ENCODE data around the gene MASP2. TPM values are rescaled to one million over a fixed set of nuclear protein-coding genes. Genes with fewer than 3 reads are reported as not detected.
A peak's percentile ranks its signal among the peaks of the same experiment; 100 is the strongest.

Gene MASP2
- total RNA-seq, 2 donors from 2014 or later: not detected

GRCh38 chr1:10979483-10979920, 67.5 kb downstream of the MASP2 start:
- intact Hi-C loops (cut with DNase I): loop anchor here (5.0 kb wide), 1 partner anchor 33 kb away; the partner anchor contains the start of gene TARDBP
- no peaks in the 10 kb centered on the region for H3K36me3 ChIP-seq
- peaks cover 3% of the 10 kb centered on the region for H3K4me1 ChIP-seq (replicated peaks)
- WGBS: 77% methylated on average over 13 of the region's 13 CpGs
- no peaks in the 10 kb centered on the region for H3K27me3 ChIP-seq (replicated peaks; ENCODE audit: insufficient read depth)
- no peak for DNase-seq (ENCODE audit: low spot score)
- H3K9me3 ChIP-seq: no peaks in the 10 kb centered on the region
- H3K4me3 ChIP-seq: no peak overlapping the region
- H3K27ac ChIP-seq: peak overlapping the region in 1 of 2 donors; percentile 49
- no peak for TF ChIP-seq POLR2A (IDR thresholded peaks at IDR 0.05)
- no peak for TF ChIP-seq CTCF (IDR thresholded peaks at IDR 0.05)
- TF ChIP-seq POLR2AphosphoS5 (IDR thresholded peaks at IDR 0.05): no peak

- intact Hi-C loops (cut with DNase I): loop anchor here (5.0 kb wide), 1 partner anchor 34 kb away; the partner anchor contains the start of gene TARDBP
- no peak for DNase-seq (ENCODE audit: low spot score)
- Histone ChIP-seq H3K36me3 (no peaks in the 10 kb centered on the region), H3K4me3 (no peak overlapping the region), H3K27me3 (replicated peaks; ENCODE audit: insufficient read depth) (no peaks in the 10 kb centered on the region), H3K27ac (no peak overlapping the region), H3K4me1 (replicated peaks) (peaks cover 3% of the 10 kb centered on the region), H3K9me3 (no peaks in the 10 kb centered on the region)
- TF ChIP-seq POLR2A (IDR thresholded peaks at IDR 0.05) (no peak), POLR2AphosphoS5 (IDR thresholded peaks at IDR 0.05) (no peak), CTCF (IDR thresholded peaks at IDR 0.05) (no peak)
- 81% methylated on average over 4 of the region's 4 CpGs for WGBS
These were observed 68.3 kb downstream of the MASP2 start for GRCh38 chr1:10978719-10979118.

Other genes with a start within 250 kb of the MASP2 start
- 100 to 1,000 TPM in 1 of 2 donors, 10 to 100 TPM in 1; 93.7 to 151 TPM for gene TARDBP, start 34.6 kb downstream of the MASP2 start, total RNA-seq
- gene SRM, start 12.8 kb upstream of the MASP2 start, total RNA-seq: 10 to 100 TPM; 39.3 to 89.2 TPM
- 10 to 100 TPM; 51.6 to 65.0 TPM for gene EXOSC10, start 52.6 kb upstream of the MASP2 start, total RNA-seq
- gene ANGPTL7, start 142.1 kb upstream of the MASP2 start, total RNA-seq: under 1 TPM in 1 of 2 donors, not detected in 1; 0.80 TPM
- 10 to 100 TPM; 34.7 to 56.1 TPM for gene MTOR, start 215.3 kb upstream of the MASP2 start, total RNA-seq
- gene UBIAD1, start 226.0 kb upstream of the MASP2 start, total RNA-seq: 10 to 100 TPM; 22.7 to 23.2 TPM